ENCODE data around the gene COX15.
A peak's percentile ranks its signal among the peaks of the same experiment; 100 is the strongest.
"Not testable (repeated sequence)": the region's sequence is repeated elsewhere in the genome, so short reads cannot be mapped to it uniquely, and the experiment has no call there.

The COX15 gene

DNA sequence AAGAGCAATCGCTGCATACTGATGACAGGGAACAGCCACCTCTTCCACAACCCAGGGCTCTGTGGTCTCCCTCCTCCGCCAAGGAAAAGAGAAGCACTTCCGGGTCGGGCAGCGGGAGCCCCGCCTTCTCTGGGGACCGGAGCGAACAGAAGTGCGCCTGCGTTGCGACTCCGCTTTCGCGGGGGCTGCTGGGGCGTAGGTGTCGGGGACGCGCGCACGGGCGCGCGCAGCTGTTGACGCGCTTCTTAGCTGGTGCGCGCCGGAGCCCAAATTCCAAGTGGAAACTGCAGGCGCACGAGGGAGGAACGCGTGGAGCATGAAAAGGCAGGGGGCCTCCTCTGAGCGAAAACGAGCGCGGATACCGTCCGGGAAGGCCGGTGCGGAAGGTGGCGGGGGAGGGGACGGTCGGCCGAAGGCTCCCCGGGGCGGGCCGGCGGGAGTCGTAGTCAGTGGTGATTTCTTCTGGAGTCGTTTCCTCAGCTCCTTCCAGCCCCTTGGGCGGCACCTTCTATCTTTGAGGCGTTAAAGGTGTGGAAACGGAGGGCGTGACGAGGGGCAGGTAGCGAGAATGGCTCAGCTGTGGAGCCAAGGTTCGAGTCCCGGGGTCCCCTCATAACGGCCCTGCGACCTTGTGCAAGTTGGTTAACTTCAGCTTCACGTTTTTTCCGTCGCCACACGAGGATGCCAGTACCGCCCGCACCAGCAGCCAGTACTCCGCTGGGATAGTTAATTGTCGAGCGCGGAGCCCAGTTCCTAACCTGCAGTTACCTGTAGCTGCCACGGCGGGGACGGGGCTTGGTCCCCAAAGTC is at the start of gene COX15, which contains the start of gene CUTC:
TSS of gene COX15 (minus strand) at position 95 of the 810 bp plus-strand sequence. CDS start at position 17, 78 bp downstream.
TSS of gene CUTC (plus strand) at position 202 of the 810 bp plus-strand sequence. CDS start at position 317, 115 bp downstream.
- peak; percentile 94 for DNase-seq (ENCODE audit: low spot score)

GRCh38 chr10:99779335-99779734 is 47.4 kb upstream of the COX15 start:
- DNase-seq (ENCODE audit: low spot score) = no peak

- peak; percentile 24 for DNase-seq (ENCODE audit: low spot score)
These were observed 46.2 kb upstream of the COX15 start for GRCh38 chr10:99777918-99778714.

DNA sequence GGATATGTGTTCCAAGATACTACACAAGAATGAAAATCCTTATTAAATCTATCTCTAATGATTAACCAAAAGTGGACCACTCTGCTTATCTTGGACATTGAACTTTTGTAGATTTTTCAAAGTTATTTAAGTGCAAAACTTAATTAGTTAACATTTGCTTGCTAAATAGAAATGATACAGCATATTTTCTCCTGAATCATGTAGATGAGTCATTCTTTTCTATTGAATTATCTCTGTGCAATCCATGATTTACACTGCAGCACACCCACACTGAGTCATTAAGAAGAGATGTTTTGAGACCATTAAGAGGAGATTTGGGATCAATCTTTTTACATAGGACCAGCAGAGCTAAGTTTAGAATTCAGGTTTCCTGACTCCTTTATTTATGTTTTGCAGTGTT is 43.9 kb upstream of the COX15 start:
- no peak for DNase-seq (ENCODE audit: low spot score)

DNA sequence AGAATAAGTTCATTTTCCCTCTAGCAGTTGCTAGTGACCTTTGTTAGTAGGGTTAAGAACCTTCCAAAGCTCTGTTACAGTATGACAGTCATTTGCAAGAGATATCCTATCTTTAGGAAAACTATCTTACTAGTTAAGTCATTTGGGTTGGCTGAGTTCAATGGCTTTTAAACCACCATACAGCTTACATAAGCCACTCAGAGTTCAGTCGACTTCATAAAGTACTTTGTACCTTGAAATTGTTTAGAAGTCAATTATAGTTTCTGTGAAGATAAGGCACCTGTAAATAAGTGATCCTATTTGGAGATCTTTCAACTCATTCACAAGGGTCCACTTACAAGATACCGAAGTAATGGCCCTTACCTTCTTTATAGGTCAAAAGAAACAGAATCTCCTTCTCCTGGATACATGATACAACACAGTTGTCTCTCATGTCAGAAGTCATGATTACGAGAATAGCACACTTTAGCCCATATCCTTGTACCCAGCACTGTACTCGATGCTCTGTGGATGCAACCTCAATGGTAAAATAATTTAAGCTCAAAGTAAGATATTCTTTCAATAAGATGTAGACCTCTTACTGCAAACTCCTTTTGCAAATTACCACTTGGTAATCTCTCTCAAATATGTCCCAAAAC is 38.6 kb upstream of the COX15 start:
- DNase-seq (ENCODE audit: low spot score) = no peak

DNA sequence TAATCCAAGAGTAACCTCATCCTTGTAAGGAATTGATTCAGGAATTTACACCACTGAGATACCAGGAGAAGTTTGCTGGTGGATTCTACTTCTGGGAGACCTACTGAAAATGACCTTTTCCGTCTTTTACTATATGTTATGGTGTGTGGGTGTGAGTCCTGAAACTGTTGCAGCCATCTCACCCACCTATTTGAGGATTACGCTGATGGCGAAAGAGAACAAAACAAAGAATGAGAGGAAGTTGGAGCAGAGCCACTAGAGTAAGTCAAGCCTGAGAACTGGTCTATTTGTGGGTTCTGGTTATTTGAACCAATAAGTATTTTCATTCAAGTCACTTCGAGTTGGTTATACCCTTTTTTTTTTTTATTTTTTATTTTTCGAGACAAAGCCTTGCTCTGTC is 37.8 kb upstream of the COX15 start:
- DNase-seq (ENCODE audit: low spot score) = no peak

DNA sequence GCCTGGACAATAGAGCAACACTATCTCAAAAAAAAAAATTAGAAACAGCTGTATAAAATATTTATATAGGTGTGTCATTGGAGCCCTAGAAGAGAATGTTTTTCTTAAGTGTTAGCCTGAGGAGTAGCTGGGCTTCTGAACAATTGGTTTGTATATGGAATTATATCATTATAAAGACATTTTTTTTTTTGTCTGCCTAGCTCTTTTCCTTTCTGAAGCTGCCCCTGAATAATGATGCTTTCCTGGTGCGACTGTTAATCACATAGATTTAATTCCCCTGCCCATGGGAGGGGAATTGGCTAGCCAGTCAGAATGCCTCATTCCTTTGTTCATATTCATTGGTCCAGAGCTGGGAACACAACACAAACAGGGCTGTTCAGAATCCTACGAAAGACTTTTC is 36.6 kb upstream of the COX15 start:
- no peak for DNase-seq (ENCODE audit: low spot score)

- no peak for DNase-seq (ENCODE audit: low spot score)
These were observed 36.0 kb upstream of the COX15 start for GRCh38 chr10:99767901-99768300.

DNA sequence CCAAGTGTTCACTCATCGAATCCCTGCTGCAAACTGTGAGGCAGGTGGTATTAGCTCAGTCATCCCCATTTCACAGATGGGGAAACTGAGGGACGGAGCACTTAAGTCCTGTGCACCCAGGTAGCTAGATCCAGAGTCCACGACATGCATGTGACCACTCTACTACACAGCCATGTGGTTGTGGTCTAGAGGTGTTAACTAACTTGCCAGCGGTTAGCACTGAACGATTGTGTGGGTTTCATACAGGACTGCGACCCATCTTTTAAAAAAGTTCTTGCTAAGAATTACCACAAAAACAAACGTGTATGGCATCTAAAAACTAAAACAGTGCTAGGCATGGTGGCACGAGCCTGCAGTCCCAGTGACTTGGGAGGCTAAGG is 34.4 kb upstream of the COX15 start:
- no peak for DNase-seq (ENCODE audit: low spot score)

DNA sequence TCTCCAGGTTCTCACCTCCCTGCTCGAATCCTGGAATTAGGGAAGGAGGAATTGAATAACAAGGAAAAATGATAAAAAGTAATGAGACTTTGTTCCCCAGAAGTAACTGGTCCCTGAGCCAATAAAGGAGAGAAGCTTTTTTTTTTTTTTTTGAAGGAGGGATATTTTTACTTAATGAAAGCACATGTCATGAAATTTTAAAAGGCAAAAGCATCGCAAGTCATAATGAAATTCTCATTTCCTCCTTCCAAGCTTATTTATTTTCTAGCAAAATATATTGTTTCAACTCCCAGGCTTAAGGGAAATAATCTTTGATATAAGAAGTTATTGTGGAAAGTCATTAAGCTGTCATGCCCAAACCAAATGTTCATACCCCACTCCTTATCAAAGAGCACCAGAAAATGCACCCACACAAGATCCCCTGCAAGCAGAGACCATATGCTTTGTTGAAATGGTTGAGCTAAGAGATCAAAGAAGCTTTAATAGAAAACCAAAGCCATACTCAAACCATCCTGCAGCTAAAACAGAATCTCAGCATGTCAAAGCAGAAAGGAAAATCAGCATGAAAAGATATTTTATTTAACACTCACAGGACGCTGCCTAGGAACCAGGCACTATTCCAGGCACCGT is 33.9 kb upstream of the COX15 start:
- no peak for DNase-seq (ENCODE audit: low spot score)

- no peak for DNase-seq (ENCODE audit: low spot score)
These were observed 29.4 kb upstream of the COX15 start for GRCh38 chr10:99761365-99761764.

GRCh38 chr10:99760321-99760720 is 28.4 kb upstream of the COX15 start:
- no peak for DNase-seq (ENCODE audit: low spot score)

DNA sequence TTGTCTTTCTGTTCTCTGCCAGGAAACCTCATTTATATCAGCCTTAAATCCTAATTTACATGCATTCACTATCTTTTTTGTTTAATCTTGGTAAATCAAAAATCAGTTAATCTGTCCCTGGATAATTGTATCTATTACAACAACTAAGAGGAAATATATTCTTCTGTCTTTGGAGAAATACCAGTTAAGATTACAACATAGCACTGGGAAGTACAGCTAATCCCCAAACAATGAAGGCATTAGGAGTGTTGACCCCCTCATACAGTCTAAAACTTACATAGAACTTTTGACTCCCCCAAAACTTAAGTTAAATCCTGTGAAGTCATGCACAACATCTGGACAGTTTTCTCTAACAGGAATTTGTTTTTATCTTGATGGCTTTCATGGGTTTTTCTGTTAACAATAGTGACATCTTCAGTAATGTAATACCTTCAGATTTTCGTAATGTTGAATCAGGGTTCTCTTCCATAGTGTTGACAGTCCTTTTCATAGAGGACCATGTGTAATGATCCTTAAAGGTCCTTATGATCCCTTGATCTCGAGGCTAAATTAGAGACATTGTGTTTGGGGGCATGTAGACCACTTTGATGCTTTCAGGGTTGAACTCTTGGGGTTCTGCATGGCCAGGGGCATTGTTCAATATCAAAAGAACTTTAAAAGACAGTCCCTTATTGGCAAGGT is 26.4 kb upstream of the COX15 start:
- no peak for DNase-seq (ENCODE audit: low spot score)

- no peak for DNase-seq (ENCODE audit: low spot score)
These were observed 24.2 kb upstream of the COX15 start for GRCh38 chr10:99756159-99756558.

- DNase-seq (ENCODE audit: low spot score) = no peak
These were observed 22.7 kb upstream of the COX15 start for GRCh38 chr10:99754670-99755069.

GRCh38 chr10:99750641-99751040 is 18.7 kb upstream of the COX15 start:
- no peak for DNase-seq (ENCODE audit: low spot score)

DNA sequence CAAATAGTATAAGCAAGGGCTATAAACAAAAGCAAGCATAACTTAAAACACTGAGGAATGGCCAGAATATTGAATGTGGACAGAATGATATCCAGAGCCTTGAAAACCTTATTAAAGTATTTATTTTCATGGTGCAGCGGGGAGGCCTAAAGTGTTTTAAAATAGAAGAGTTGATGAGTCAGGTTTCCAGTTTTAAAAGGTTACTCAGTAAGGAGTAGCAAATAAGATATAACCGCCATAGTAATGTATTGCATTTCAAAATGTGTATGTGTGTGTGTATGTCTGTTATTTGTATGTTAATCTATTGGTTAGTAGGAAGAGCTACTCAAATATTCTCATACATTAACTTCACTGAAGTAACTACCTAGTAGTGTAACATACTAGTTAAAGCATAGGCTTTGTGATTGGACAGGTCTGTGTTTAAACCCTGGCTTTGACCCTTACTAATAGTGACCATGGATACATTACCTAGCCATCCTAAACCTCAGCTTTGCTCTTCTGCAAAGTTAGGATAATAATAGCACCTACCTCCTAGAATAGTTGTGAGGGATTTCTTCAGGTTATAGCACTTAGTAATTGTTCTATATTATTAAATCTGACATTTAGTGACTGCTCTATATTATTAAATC is 17.0 kb upstream of the COX15 start:
- DNase-seq (ENCODE audit: low spot score) = no peak

DNA sequence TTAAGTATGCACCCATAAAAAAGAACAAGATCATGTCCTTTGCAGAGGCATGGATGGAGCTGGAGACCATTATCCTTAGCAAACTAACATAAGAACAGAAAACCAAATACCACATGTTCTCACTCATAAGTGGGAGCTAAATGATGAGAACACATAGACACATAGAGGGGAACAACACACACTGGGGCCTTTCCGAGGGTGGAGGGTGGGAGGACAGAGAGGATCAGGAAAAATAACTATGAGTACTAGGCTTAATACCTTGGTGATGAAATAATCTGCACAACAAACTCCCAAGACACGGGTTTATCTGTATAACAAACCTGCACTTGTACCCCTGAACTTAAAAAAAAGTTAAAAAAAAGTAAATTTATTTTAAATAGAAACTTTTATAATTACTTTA is 14.2 kb upstream of the COX15 start:
- DNase-seq (ENCODE audit: low spot score) = not testable (repeated sequence)

- DNase-seq (ENCODE audit: low spot score) = no peak
These were observed 11.9 kb upstream of the COX15 start for GRCh38 chr10:99743841-99744240.

- DNase-seq (ENCODE audit: low spot score) = no peak
These were observed 10.8 kb upstream of the COX15 start for GRCh38 chr10:99742701-99743100.

DNA sequence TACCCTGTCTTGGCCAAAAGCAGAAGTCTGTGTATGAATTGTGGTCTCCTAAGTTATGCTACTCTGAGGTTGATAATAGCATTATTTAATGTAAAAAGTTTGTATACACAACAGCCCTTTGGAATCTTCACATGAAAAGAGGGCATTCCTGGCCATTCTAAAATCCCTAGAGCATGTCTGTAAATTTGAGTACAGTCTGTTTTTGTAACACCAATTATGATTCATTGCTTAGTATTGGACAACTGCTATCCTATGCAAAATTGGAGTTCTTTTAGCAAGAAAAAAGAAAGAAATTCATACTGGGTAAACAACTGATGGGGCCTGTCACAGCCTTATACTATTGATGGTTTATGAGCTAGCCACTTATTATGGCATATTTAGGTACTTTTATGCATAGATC is 10.3 kb upstream of the COX15 start:
- no peak for DNase-seq (ENCODE audit: low spot score)
